GM23338 (cell line): ENCODE data around the gene NHEJ1. TPM values are rescaled to one million over a fixed set of nuclear protein-coding genes. Genes with fewer than 3 reads are reported as not detected.
A peak's percentile ranks its signal among the peaks of the same experiment; 100 is the strongest.

Experiments
- ATAC-seq: fragments of 200-7000 bp; cut with Tn5 transposase; 3 replicates; pipeline ENCODE4 v1.9.1; 2020
- DNase-seq: peaks from one replicate; pipeline ENCODE4 v3.0.0-alpha.2; 2015; ENCODE audit warnings: low spot score
- H2AFZ ChIP-seq: fragments of 200-600 bp; sonication (generic); 2 replicates; pipeline ENCODE4 v1.8.0; 2016; ENCODE audit warnings: antibody characterized with exemption, mild to moderate bottlenecking, moderate library complexity
- H3F3A ChIP-seq: fragments of 200-600 bp; sonication (generic); replicated peaks from 2 replicates; pipeline ENCODE4 v1.8.0; 2017; ENCODE audit warnings: antibody characterized with exemption, mixed run types, low read depth
- H3K27ac ChIP-seq: fragments of 200-600 bp; sonication (generic); 2 replicates; pipeline ENCODE4 v1.6.1; 2016; ENCODE audit warnings: low read depth
- H3K27me3 ChIP-seq: fragments of 200-600 bp; sonication (generic); 2 replicates; pipeline ENCODE4 v1.8.0; 2016; ENCODE audit warnings: mild to moderate bottlenecking, mixed run types, moderate library complexity; ENCODE audit not compliant: insufficient read depth
- H3K36me3 ChIP-seq: fragments of 200-600 bp; sonication (generic); 2 replicates; pipeline ENCODE4 v1.8.0; 2016; ENCODE audit warnings: mild to moderate bottlenecking; ENCODE audit not compliant: insufficient read depth
- H3K4me1 ChIP-seq: fragments of 200-600 bp; sonication (generic); 2 replicates; pipeline ENCODE4 v1.8.0; 2016; ENCODE audit warnings: mild to moderate bottlenecking, moderate library complexity; ENCODE audit not compliant: insufficient read depth
- H3K4me2 ChIP-seq: fragments of 200-600 bp; sonication (generic); 2 replicates; pipeline ENCODE4 v1.7.1; 2017; ENCODE audit warnings: mixed run types
- H3K4me3 ChIP-seq: fragments of 200-600 bp; sonication (generic); 2 replicates; pipeline ENCODE4 v1.6.1; 2016; ENCODE audit warnings: mixed run types
- H3K79me2 ChIP-seq: fragments of 200-600 bp; sonication (generic); replicated peaks from 2 replicates; pipeline ENCODE4 v1.8.0; 2017; ENCODE audit warnings: mild to moderate bottlenecking; ENCODE audit not compliant: insufficient read depth
- H3K9me2 ChIP-seq: fragments of 200-600 bp; sonication (generic); 2 replicates; pipeline ENCODE4 v1.8.0; 2017; ENCODE audit not compliant: insufficient read depth
- H4K20me1 ChIP-seq: fragments of 200-600 bp; sonication (generic); replicated peaks from 2 replicates; pipeline ENCODE4 v1.8.0; 2017; ENCODE audit warnings: mild to moderate bottlenecking; ENCODE audit not compliant: insufficient read depth
- H3K27ac Mint-ChIP-seq: 2 replicates; pipeline ENCODE4 v1.8.0; 2020; ENCODE audit warnings: inconsistent platforms, mild to moderate bottlenecking, moderate library complexity, mixed read lengths
- H3K27me3 Mint-ChIP-seq: 3 replicates; pipeline ENCODE4 v1.8.0; 2022; ENCODE audit warnings: low read depth, mild to moderate bottlenecking, moderate library complexity, mixed read lengths, inconsistent platforms; ENCODE audit not compliant: insufficient read depth, poor library complexity
- H3K36me3 Mint-ChIP-seq: 3 replicates; pipeline ENCODE4 v1.8.0; 2021; ENCODE audit warnings: low read depth, mild to moderate bottlenecking, inconsistent platforms, moderate library complexity, mixed read lengths
- H3K4me1 Mint-ChIP-seq: 3 replicates; pipeline ENCODE4 v1.8.0; 2020; ENCODE audit warnings: mild to moderate bottlenecking, inconsistent platforms, mixed read lengths
- H3K4me3 Mint-ChIP-seq: 3 replicates; pipeline ENCODE4 v1.8.0; 2021; ENCODE audit warnings: moderate library complexity, mild to moderate bottlenecking, inconsistent platforms, mixed read lengths
- H3K9me3 Mint-ChIP-seq: 3 replicates; pipeline ENCODE4 v1.8.0; 2020; ENCODE audit warnings: moderate library complexity, mild to moderate bottlenecking, inconsistent platforms, mixed read lengths
- CREB1 ChIP-seq: fragments of 250-450 bp; sonication (Bioruptor Pico); IDR thresholded peaks from 2 replicates; pipeline ENCODE4 v1.5.0; 2020; ENCODE audit warnings: low read depth, mild to moderate bottlenecking, moderate library complexity
- EZH2 ChIP-seq: fragments of 200-600 bp; sonication (generic); IDR thresholded peaks from one replicate; pipeline ENCODE4 v1.8.0; 2017; ENCODE audit warnings: antibody characterized with exemption, mild to moderate bottlenecking, low read depth; ENCODE audit not compliant: unreplicated experiment
- EZH2phosphoT487 ChIP-seq: fragments of 200-600 bp; sonication (generic); IDR thresholded peaks from one replicate; pipeline ENCODE4 v1.8.1; 2018; ENCODE audit warnings: antibody characterized with exemption; ENCODE audit not compliant: unreplicated experiment
- JUNB ChIP-seq: IDR thresholded peaks from one replicate; pipeline ENCODE4 v1.6.1; 2016; ENCODE audit warnings: antibody characterized with exemption; ENCODE audit not compliant: unreplicated experiment
- NANOG ChIP-seq: IDR thresholded peaks from 2 replicates; pipeline ENCODE4 v1.6.1; 2016; ENCODE audit warnings: antibody characterized with exemption, borderline replicate concordance
- POLR2AphosphoS5 ChIP-seq: IDR thresholded peaks from 2 replicates; pipeline ENCODE4 v1.6.1; 2016; ENCODE audit warnings: antibody characterized with exemption, low read depth
- STAT1 ChIP-seq: IDR thresholded peaks from one replicate; pipeline ENCODE4 v1.6.1; 2016; ENCODE audit warnings: antibody characterized with exemption; ENCODE audit not compliant: unreplicated experiment
- ZNF331 ChIP-seq: fragments of 250-450 bp; sonication (Bioruptor Pico); IDR thresholded peaks from 2 replicates; pipeline ENCODE4 v1.5.0; 2020; ENCODE audit warnings: low read depth, mild to moderate bottlenecking, moderate library complexity
- polyA plus RNA-seq: library from polyadenylated mRNA; unstranded; fragments of >200 nt; fragmentation: Nextera tagmentation; extraction: Ambion mirVana; gene quantifications from 2 replicates; pipeline ENCODE4 v1.2.1, GENCODE V29; 2016
- total RNA-seq: library from RNA; depleted of rRNA; stranded (reverse); fragments of >200 nt; shearing (Covaris generic); gene quantifications from 2 replicates; pipeline ENCODE4 v1.2.3, GENCODE V29; 2014
- TF ChIP-seq, protein P1 (sequence below): IDR thresholded peaks from one replicate; pipeline ENCODE4 v1.6.1; 2018; ENCODE audit warnings: antibody characterized with exemption; ENCODE audit not compliant: unreplicated experiment
- TF ChIP-seq, protein P2 (sequence below), 2 experiments: fragments of 200-600 bp in 1 of 2; sonication (generic) in 1 of 2; conservative IDR thresholded peaks; 2 replicates each; pipeline versions ENCODE4 v1.5.1 to v1.6.1; 2016 to 2017; ENCODE audit warnings: antibody characterized with exemption in 2 of 2, low read depth in 2 of 2, mild to moderate bottlenecking in 2 of 2, moderate library complexity in 1 of 2

Gene NHEJ1
- total and polyA plus RNA-seq, 2 experiments from 2014 or later: 19.6 to 30.6 TPM

DNA sequence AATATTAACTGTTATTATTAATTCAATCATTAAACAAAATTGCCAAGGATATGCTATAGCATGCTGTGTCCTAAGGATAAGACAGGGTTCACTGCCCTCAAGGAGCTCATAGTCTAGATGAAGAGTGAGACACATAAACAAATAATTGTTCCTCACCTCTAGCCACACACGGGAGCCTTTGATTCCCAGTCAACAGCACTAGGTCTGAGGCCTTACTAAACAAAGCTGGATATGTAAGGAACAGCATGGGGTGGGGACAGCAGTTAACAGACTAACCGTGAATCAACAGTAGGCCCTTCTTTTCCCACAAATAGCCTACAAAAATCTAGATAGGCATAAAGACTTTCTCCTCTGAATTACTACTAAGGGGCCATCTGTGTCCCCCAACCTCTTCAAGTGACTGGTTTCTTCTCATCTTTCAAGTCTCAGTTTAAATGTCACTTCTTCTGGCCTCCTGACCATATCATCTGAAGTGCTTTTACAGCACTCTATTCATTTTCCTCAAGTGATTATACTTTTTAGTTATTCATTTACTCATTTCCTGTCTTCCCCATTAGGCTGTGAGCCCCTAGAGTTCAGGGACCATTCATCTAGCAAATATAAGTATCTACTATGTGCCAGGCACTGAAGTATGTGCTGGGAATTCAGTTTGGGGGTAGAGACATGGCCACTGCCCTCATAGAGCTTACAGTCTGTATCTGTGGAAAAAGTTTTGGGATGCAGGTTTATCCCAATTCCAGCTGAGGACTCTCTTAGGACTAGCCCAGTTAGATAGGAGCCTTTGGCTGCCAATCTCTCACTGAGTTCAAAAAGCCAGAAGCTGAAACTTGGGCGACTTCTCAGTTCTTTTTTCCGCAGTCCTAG lies 69.9 kb downstream of the NHEJ1 start:
- H3F3A ChIP-seq: no peaks in the 10 kb centered on the region
- peak; percentile 43 for ATAC-seq
- no peak for TF ChIP-seq EZH2
- TF ChIP-seq ZNF331 (CRISPR knock-in tag): no peak
- no peak for DNase-seq
- H3K4me2 ChIP-seq: no peak overlapping the region
- H4K20me1 ChIP-seq: peaks cover 6% of the 10 kb centered on the region; the same call in 1 of the 2 replicates
- H3K27ac ChIP-seq: no peak overlapping the region
- Mint-ChIP-seq H3K27me3 (peaks cover 5% of the 10 kb centered on the region), H3K4me1 (peaks cover 32% of the 10 kb centered on the region), H3K4me3 (no peak overlapping the region), H3K9me3 (no peaks in the 10 kb centered on the region), H3K36me3 (no peaks in the 10 kb centered on the region), H3K27ac (no peak overlapping the region)
- no peak overlapping the region for H3K4me3 ChIP-seq
- peaks cover 10% of the 10 kb centered on the region for H3K4me1 ChIP-seq
- H3K36me3 ChIP-seq: no peaks in the 10 kb centered on the region
- H2AFZ ChIP-seq: no peak overlapping the region
- H3K9me2 ChIP-seq: no peaks in the 10 kb centered on the region
- H3K79me2 ChIP-seq: no peaks in the 10 kb centered on the region
- no peaks in the 10 kb centered on the region for H3K27me3 ChIP-seq

DNA sequence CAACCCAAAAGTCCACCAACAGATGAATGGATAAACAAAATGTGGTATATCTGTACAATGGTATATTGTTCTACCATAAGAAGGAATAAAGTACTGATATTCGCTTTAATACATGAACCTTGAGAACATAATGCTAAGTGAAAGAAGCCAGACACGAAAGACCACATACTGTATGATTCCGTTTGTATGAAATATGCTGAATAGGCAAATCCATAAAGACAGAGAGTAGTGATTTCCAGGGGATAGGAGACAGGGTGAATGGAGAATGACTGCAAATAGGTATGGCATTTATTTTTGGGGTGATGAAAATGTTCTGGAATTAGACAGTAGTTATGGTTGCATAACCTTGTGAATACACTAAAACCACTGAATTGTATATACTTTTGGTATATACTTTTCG lies 71.3 kb downstream of the NHEJ1 start:
- no peaks in the 10 kb centered on the region for H3K27me3 ChIP-seq
- no peaks in the 10 kb centered on the region for H3K79me2 ChIP-seq
- H3K4me2 ChIP-seq: no peak overlapping the region
- DNase-seq (no peak), ATAC-seq (no peak)
- Mint-ChIP-seq H3K36me3 (no peaks in the 10 kb centered on the region), H3K9me3 (no peaks in the 10 kb centered on the region), H3K4me3 (no peak overlapping the region), H3K27ac (no peak overlapping the region), H3K27me3 (peaks cover 5% of the 10 kb centered on the region), H3K4me1 (peaks cover 27% of the 10 kb centered on the region)
- peaks cover 10% of the 10 kb centered on the region for H3K4me1 ChIP-seq
- 0 out of 2 replicates have a peak, but pooled peaks cover 6% of the 10 kb centered on the region for H4K20me1 ChIP-seq
- no peak overlapping the region for H2AFZ ChIP-seq
- H3K4me3 ChIP-seq: no peak overlapping the region
- no peak overlapping the region for H3K27ac ChIP-seq
- H3F3A ChIP-seq: no peaks in the 10 kb centered on the region
- no peaks in the 10 kb centered on the region for H3K36me3 ChIP-seq
- H3K9me2 ChIP-seq: no peaks in the 10 kb centered on the region
- TF ChIP-seq, protein P1, sequence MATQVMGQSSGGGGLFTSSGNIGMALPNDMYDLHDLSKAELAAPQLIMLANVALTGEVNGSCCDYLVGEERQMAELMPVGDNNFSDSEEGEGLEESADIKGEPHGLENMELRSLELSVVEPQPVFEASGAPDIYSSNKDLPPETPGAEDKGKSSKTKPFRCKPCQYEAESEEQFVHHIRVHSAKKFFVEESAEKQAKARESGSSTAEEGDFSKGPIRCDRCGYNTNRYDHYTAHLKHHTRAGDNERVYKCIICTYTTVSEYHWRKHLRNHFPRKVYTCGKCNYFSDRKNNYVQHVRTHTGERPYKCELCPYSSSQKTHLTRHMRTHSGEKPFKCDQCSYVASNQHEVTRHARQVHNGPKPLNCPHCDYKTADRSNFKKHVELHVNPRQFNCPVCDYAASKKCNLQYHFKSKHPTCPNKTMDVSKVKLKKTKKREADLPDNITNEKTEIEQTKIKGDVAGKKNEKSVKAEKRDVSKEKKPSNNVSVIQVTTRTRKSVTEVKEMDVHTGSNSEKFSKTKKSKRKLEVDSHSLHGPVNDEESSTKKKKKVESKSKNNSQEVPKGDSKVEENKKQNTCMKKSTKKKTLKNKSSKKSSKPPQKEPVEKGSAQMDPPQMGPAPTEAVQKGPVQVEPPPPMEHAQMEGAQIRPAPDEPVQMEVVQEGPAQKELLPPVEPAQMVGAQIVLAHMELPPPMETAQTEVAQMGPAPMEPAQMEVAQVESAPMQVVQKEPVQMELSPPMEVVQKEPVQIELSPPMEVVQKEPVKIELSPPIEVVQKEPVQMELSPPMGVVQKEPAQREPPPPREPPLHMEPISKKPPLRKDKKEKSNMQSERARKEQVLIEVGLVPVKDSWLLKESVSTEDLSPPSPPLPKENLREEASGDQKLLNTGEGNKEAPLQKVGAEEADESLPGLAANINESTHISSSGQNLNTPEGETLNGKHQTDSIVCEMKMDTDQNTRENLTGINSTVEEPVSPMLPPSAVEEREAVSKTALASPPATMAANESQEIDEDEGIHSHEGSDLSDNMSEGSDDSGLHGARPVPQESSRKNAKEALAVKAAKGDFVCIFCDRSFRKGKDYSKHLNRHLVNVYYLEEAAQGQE: no peak
- TF ChIP-seq CREB1 (CRISPR knock-in tag) (no peak), JUNB (no peak), POLR2AphosphoS5 (no peak), EZH2phosphoT487 (no peak), STAT1 (no peak), ZNF331 (CRISPR knock-in tag) (no peak), NANOG (no peak), EZH2 (no peak)
- TF ChIP-seq, protein P2, sequence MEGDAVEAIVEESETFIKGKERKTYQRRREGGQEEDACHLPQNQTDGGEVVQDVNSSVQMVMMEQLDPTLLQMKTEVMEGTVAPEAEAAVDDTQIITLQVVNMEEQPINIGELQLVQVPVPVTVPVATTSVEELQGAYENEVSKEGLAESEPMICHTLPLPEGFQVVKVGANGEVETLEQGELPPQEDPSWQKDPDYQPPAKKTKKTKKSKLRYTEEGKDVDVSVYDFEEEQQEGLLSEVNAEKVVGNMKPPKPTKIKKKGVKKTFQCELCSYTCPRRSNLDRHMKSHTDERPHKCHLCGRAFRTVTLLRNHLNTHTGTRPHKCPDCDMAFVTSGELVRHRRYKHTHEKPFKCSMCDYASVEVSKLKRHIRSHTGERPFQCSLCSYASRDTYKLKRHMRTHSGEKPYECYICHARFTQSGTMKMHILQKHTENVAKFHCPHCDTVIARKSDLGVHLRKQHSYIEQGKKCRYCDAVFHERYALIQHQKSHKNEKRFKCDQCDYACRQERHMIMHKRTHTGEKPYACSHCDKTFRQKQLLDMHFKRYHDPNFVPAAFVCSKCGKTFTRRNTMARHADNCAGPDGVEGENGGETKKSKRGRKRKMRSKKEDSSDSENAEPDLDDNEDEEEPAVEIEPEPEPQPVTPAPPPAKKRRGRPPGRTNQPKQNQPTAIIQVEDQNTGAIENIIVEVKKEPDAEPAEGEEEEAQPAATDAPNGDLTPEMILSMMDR (conservative IDR thresholded peaks at IDR 0.05; ENCODE audit: low read depth in 2 of 2): no peak
